Measurements from ENCODE around the gene AICDA.

DNA sequence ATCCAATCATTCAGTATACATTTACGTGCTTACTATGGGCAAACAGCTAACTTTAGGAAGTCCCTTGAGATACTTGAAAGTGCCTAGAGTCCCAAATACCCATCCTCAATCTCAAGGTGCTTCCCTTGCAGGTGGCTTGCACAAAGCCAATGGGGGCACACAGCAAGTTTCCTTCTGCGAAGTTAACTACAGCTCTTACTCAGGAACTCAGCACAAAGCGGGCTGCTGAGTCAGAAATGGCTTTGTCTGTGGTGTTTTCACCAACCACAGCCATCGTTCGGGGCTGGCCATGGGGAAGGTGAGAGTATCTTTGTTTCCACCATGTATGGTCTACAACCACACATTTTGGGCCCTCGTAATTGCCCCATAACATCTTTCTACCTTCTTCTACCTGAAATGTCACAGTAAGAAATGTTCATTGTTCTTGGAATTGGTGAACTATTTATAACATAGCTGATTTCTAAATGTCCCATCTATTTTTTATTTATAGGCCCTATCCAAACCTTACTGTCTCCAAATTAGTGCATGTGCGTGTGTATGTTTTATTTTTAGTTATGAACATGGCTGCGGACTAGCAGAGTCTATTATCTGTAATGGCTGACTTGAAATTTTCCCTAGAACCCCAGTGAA, 36.0 kb upstream of the AICDA start:
- TF ChIP-seq, protein P1, sequence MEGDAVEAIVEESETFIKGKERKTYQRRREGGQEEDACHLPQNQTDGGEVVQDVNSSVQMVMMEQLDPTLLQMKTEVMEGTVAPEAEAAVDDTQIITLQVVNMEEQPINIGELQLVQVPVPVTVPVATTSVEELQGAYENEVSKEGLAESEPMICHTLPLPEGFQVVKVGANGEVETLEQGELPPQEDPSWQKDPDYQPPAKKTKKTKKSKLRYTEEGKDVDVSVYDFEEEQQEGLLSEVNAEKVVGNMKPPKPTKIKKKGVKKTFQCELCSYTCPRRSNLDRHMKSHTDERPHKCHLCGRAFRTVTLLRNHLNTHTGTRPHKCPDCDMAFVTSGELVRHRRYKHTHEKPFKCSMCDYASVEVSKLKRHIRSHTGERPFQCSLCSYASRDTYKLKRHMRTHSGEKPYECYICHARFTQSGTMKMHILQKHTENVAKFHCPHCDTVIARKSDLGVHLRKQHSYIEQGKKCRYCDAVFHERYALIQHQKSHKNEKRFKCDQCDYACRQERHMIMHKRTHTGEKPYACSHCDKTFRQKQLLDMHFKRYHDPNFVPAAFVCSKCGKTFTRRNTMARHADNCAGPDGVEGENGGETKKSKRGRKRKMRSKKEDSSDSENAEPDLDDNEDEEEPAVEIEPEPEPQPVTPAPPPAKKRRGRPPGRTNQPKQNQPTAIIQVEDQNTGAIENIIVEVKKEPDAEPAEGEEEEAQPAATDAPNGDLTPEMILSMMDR (IDR thresholded peaks at IDR 0.05): no peak
- TF ChIP-seq POLR2A (IDR thresholded peaks at IDR 0.05; ENCODE audit: low read depth): no peak
- TF ChIP-seq EP300 (IDR thresholded peaks at IDR 0.05): no peak
- no peak for TF ChIP-seq POLR2AphosphoS5 (IDR thresholded peaks at IDR 0.05)

Measured in esophagus muscularis mucosa (tissue), 4 donors.